ENCODE results near the gene MACROD2.

The MACROD2 gene

DNA sequence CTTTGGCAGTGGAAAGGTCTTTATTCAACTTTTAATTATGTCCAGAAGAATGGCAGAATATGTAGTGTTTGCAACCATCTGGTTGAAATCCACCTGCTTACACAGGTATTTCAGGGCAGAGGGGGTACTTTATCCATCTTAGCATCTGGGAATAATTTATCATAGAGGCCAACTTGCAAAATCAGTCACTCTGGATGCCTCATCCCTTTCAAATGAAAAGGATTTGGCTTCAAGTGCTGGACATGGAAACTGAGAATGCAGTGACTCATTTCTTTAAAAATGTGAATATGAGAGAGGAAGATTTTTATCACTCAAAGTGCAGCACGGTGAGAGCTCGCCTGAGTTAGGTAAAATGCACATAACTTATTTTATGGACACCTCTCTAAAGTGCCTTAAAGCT, 1819.6 kb downstream of the MACROD2 start:
- TF ChIP-seq, protein P1, sequence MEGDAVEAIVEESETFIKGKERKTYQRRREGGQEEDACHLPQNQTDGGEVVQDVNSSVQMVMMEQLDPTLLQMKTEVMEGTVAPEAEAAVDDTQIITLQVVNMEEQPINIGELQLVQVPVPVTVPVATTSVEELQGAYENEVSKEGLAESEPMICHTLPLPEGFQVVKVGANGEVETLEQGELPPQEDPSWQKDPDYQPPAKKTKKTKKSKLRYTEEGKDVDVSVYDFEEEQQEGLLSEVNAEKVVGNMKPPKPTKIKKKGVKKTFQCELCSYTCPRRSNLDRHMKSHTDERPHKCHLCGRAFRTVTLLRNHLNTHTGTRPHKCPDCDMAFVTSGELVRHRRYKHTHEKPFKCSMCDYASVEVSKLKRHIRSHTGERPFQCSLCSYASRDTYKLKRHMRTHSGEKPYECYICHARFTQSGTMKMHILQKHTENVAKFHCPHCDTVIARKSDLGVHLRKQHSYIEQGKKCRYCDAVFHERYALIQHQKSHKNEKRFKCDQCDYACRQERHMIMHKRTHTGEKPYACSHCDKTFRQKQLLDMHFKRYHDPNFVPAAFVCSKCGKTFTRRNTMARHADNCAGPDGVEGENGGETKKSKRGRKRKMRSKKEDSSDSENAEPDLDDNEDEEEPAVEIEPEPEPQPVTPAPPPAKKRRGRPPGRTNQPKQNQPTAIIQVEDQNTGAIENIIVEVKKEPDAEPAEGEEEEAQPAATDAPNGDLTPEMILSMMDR (conservative IDR thresholded peaks at IDR 0.05; ENCODE audit: low read depth, low read length): no peak
- DNase-seq (ENCODE audit: low read depth): no peak
- no peak overlapping the region for H3K4me3 ChIP-seq (ENCODE audit: low read length)

DNA sequence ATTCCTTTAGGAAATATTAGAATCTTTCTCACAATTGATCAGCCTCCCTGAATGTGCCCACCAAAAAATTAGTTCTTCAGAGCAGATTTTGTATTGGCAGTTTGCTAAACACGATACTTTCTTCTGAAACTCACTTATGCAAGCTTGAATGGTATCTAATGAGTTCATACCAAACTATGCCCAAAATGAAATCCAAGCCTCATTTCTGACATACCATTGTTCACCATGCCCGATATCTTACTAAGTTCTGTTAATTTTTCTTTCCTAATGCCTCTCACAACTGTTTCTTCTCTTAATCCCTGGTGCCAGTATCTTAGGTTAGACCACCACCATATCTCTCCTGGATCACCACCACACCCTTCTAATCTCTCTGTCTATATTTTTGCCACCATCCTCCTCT, 1822.0 kb downstream of the MACROD2 start:
- TF ChIP-seq, protein P1 (conservative IDR thresholded peaks at IDR 0.05; ENCODE audit: low read depth, low read length): no peak
- no peak for DNase-seq (ENCODE audit: low read depth)
- no peak overlapping the region for H3K4me3 ChIP-seq (ENCODE audit: low read length)

DNA sequence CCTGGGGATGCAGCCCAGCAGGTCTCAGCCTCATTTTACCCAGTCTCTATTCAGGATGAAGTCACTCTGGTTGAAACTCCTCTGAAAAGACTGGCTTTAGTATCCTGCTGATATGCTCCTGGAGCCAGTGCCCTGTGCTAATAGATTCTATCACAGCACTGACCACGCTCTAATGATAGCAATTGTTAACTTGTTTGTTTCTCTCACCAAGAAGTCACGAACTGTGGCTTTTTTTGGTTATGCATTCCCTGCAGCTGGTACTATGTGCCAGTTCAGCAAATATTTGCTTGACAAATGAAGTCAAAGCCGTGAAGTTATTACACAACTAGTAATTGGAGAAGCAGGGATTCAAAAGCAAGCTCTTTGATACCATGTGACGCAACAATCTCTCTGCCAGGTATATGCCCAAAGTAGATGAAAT, 1823.3 kb downstream of the MACROD2 start:
- DNase-seq (ENCODE audit: low read depth): no peak
- no peak overlapping the region for H3K4me3 ChIP-seq (ENCODE audit: low read length)
- TF ChIP-seq, protein P1 (conservative IDR thresholded peaks at IDR 0.05; ENCODE audit: low read depth, low read length): no peak

DNA sequence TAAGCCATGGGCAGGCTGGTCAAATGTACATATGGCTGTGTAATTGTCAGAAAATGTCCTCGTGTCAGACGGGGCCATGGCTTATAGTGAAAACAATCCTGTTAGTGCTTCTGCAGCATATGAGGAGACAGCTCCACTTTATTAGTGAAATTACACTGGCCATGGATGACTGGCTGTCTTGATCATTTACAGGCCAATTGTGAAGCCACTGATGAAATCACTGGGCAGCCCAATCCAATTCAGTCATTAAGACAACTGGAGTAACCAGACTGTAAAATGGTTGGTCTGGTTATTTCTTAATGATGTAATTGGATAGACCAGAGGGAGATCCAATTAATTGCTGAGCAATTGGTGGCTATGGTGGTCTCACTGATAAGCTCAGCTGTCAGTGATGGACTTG, 1828.4 kb downstream of the MACROD2 start:
- TF ChIP-seq, protein P1 (conservative IDR thresholded peaks at IDR 0.05; ENCODE audit: low read depth, low read length): no peak
- no peak for DNase-seq (ENCODE audit: low read depth)
- H3K4me3 ChIP-seq (ENCODE audit: low read length): no peak overlapping the region

DNA sequence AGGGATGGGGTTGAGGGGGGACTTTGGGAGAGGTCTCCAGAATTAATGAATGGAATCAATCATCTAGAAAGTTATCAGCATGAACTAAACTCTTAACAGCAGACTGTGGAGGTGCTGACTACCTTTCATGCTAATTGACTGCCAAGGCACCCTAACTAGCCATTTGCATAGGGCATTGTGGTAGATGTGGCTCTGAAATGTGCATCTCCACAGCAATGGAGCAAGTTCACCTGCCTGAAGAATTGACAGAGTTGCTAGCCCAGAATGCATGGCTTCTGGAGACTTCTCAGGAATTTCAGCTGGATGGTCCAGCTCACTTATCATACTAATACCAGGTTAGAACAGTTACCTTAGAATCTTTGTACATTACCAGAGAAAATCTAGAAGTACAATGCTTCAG, 1832.3 kb downstream of the MACROD2 start:
- DNase-seq (ENCODE audit: low read depth): no peak
- TF ChIP-seq, protein P1 (conservative IDR thresholded peaks at IDR 0.05; ENCODE audit: low read depth, low read length): no peak

DNA sequence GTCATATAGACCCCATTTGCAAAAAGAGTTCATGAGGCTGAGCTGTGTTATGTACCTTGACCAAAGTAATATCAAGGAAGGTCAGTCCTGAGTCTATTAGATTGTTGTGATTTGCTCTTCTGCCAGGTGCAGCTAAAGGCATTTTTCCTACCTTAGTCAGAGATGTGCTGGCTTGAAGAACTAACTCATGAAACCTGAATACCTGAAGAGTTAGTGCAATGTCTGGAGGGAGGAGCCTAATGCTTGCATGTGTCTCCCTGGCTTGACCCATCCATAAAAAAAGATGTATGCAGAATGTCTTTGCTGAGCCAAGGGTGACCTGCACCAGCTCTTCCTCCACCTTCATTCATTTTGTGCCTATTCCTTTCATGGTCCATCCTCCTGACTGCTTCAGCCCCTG, 1835.9 kb downstream of the MACROD2 start:
- no peak overlapping the region for H3K4me3 ChIP-seq (ENCODE audit: low read length)
- DNase-seq (ENCODE audit: low read depth): no peak
- TF ChIP-seq, protein P1 (conservative IDR thresholded peaks at IDR 0.05; ENCODE audit: low read depth, low read length): no peak

More for the DNA sequence above, 1832.3 kb downstream of the MACROD2 start:
- H3K4me3 ChIP-seq (ENCODE audit: low read length): no peak overlapping the region

DNA sequence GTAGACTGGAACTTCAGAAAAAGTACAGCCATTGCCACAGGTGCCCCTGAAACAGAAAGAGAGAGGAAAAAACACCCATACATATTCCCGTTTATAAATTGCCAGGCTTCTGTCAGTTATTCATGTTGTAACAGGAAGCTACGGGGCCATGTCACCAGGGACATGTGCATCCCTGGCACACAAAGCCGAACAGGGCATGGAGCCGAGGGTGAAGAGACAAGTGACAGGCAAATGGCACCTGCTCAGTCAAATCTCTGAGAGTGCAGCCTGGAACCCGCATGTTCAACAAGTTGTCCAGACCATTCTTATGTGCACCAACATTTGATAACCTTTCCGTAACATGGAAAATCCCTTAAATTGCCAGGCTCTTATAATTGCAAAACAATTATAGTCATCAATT, 1837.2 kb downstream of the MACROD2 start:
- DNase-seq (ENCODE audit: low read depth): no peak
- TF ChIP-seq, protein P1 (conservative IDR thresholded peaks at IDR 0.05; ENCODE audit: low read depth, low read length): no peak
- H3K4me3 ChIP-seq (ENCODE audit: low read length): no peak overlapping the region

Measured in retinal pigment epithelial cell (primary cell).